ENCODE measurements around the gene KCNQ5.

DNA sequence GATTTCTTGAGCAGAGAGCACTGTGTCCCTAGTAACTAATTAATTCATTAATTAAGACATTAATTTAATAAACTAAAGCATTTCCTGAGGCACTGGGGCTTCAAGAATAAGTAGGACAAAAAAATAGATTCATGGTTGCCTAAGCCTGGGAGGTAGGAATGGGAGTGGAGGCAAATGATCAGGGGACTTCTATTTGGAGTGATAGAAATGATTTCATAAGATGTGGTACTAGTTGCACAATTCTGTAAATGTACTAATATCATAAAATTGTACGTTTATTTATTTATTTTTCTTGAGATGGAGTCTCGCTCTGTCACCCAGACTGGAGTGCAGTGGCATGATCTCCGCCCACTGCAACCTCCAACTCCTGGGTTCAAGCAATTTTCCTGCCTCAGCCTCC is 316.2 kb downstream of the KCNQ5 start:
- TF ChIP-seq SIN3A (conservative IDR thresholded peaks at IDR 0.05 in 1 of 2, IDR thresholded peaks at IDR 0.05 in 1 of 2; ENCODE audit: low read depth in 1 of 2, low read length in 2 of 2), result no peak
- TF ChIP-seq, protein P1, sequence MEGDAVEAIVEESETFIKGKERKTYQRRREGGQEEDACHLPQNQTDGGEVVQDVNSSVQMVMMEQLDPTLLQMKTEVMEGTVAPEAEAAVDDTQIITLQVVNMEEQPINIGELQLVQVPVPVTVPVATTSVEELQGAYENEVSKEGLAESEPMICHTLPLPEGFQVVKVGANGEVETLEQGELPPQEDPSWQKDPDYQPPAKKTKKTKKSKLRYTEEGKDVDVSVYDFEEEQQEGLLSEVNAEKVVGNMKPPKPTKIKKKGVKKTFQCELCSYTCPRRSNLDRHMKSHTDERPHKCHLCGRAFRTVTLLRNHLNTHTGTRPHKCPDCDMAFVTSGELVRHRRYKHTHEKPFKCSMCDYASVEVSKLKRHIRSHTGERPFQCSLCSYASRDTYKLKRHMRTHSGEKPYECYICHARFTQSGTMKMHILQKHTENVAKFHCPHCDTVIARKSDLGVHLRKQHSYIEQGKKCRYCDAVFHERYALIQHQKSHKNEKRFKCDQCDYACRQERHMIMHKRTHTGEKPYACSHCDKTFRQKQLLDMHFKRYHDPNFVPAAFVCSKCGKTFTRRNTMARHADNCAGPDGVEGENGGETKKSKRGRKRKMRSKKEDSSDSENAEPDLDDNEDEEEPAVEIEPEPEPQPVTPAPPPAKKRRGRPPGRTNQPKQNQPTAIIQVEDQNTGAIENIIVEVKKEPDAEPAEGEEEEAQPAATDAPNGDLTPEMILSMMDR (IDR thresholded peaks at IDR 0.05; ENCODE audit: control extremely low read depth in 1 of 3, insufficient read depth in 1 of 3, low read depth in 1 of 3, low read length in 3 of 3), result no peak
- TF ChIP-seq NANOG (IDR thresholded peaks at IDR 0.05; ENCODE audit: insufficient read depth, low read depth, low read length, poor library complexity, severe bottlenecking), result no peak
- no peak for TF ChIP-seq EP300 (IDR thresholded peaks at IDR 0.05; ENCODE audit: borderline replicate concordance in 1 of 2, low read depth in 2 of 2, low read length in 2 of 2)
- no peak for TF ChIP-seq RNF2 (IDR thresholded peaks at IDR 0.05; ENCODE audit: borderline replicate concordance, low read depth, low read length, missing control alignments, poor library complexity, severe bottlenecking)
- no peak for TF ChIP-seq EZH2 (IDR thresholded peaks at IDR 0.05; ENCODE audit: low read depth, low read length, severe bottlenecking)
- no peak for TF ChIP-seq GTF2F1 (IDR thresholded peaks at IDR 0.05; ENCODE audit: borderline replicate concordance, low read depth, low read length)
- no peak for TF ChIP-seq SP2 (IDR thresholded peaks at IDR 0.05; ENCODE audit: low read length)
- TF ChIP-seq POLR2AphosphoS5 (IDR thresholded peaks at IDR 0.05; ENCODE audit: low read depth, low read length), result no peak
- TF ChIP-seq RAD21 (IDR thresholded peaks at IDR 0.05 in 1 of 2, conservative IDR thresholded peaks at IDR 0.05 in 1 of 2; ENCODE audit: low read depth in 2 of 2, low read length in 2 of 2), result no peak
- no peak for TF ChIP-seq SP4 (IDR thresholded peaks at IDR 0.05; ENCODE audit: low read length)
- no peak for TF ChIP-seq SUZ12 (IDR thresholded peaks at IDR 0.05; ENCODE audit: low read length)
- no peak for TF ChIP-seq HDAC2 (IDR thresholded peaks at IDR 0.05; ENCODE audit: borderline replicate concordance in 1 of 2, low read depth in 2 of 2, low read length in 2 of 2)
- no peak for TF ChIP-seq JUN (IDR thresholded peaks at IDR 0.05; ENCODE audit: low read depth, low read length)

Data from H1 (cell line).